ENCODE measurements around the gene SYNPO2.

The SYNPO2 gene

DNA sequence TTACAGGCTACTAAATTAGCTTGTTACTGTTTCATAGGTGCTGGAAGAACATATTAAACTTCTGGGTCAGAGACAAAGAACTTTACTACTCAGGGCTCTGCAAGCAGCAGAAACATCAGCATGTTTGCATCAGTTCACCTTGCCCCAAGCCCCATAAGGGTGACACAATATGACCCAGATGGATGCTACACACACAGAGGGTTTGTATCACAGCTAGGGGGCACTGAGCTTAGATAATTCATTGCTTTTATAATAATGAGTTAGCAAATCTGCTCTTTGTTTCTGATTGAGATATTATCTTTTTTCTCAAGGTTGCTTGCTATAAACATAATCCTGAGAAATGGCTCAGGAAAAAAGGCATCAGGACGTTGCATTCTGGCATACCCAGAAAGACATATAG is 4.8 kb upstream of the SYNPO2 start:
- no peak for DNase-seq

DNA sequence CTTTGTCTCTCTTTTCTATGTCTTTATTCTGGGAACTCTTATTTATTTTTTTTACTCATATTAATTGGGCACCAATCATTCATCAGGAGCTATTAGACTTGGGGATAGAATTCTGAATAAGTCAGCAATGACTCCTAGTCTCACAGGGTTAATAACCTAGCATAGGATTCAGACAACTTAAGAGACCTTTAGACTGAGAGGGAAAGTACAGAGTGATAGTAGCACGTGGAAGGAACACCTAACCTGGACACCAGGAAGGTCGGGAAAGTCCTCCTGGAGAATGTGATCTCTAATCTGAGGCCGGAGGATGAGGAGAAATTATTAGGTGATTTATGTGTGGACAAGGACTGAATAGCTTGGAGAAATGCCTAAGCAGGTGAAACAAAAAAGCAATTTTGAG is 3.9 kb upstream of the SYNPO2 start:
- no peak for DNase-seq

DNA sequence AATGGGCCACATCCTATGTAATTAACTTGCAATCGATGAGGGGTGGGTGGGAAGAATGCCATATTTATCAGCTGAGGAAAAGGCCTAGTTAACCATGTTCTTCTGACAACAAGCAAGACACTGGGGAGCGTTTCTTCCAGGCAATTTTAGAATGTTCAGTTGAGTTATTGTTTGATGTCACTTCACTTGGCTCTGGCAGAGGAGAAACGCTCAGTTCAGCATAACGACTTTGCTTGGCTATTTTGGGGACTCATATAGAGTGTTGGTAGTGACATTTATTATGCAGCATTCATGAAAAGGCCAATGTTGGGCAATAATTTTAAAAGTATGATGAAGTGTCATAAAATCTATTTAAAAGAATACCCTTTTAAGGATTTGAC is 648 bp downstream of the SYNPO2 start:
- DNase-seq = no peak

DNA sequence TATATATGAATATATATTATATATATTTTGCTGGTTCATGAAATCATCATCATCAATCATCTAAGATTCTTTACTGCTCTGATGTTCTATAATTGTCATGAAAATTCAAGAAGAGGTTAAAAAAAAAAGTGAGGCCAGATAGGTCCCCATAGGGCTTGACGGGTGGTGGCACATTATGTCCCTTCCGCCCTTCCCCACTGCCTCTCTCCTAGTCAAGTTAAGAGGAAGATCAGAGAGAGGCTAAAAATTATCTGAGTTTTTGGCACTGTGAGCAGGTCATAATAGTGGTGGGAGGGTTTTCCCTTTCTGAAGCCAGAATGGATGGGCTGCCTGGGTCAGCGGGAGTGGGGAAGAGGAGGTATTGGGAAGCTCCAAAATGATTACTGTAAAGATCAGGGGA is 5.4 kb downstream of the SYNPO2 start:
- DNase-seq = no peak

DNA sequence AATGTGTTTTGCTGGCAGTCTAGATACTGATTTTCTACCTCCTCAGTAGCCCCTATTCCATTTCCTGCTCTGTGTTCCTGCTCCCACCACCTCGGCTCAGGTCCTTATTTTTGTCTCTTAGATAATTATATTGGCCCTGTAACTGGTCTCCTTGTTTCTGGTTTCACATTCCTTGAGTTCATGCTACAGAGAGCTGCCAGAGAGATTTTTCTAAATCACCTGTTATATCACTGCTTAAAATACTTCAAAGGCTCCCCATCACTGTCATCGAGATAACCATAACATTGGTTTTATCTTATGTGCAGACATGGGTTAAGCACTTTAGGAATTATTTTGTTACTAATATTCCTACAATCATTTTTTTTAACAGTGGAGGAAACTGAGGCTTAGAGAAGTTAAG is 9.6 kb downstream of the SYNPO2 start:
- no peak for DNase-seq

DNA sequence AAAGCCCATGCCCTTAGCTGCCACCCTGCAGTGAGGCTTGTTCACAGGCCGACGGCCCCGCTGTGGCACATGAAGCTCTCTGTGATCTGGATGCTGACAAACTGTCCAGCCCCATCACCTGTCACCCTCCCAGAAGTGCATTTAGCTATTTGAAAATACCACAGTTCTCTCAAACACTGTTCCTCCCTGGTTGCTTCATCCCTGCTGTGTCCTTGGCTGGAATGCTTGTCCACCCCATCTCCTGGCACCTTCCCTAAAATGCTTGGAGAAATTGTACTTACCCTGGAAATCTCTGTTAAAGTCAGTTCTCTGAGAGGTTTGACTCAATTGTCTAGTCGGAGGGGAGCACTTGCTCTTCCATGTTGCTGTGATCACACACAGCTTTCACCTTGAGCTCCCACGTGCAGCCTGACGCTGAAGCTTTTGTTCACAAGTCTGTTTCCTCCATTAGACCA is 10.1 kb downstream of the SYNPO2 start:
- DNase-seq = no peak

DNA sequence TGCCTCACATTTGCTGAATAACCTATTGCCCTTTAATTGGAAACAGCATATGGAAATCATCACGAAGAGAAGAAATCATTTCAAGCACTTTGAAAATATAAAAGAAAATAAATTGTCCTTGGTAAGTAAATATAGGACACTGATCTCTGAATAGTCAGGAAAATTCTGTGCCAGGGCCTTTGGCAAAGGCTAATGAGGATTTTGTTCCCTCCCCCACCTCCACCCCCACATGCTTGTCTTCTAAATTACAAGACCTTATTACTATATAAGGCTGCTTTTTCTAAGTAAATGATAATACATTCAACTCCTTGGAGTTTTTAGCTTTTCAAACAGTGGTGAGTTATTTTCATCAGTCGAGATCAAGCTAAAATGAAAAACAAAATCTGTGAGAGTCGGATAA is 15.8 kb downstream of the SYNPO2 start:
- no peak for DNase-seq

DNA sequence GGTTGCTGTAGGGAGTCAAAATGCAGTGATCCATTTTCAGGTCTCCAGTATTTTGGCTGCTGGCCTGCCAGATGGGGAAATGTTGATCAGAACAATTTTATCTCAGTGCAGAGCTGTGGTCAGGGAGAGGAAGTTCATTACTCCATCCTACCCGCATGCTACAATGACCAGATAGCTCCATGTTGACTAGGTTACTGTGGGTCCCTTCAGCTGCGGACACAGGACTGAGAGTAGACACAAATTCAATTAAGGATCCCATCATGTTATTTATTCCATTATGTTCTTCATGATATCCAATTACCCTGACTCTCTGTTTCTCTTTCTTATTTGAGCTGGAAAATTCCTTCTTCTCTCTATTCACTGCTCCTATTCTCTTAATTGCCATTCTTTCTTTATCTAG is 16.3 kb downstream of the SYNPO2 start:
- DNase-seq = no peak

DNA sequence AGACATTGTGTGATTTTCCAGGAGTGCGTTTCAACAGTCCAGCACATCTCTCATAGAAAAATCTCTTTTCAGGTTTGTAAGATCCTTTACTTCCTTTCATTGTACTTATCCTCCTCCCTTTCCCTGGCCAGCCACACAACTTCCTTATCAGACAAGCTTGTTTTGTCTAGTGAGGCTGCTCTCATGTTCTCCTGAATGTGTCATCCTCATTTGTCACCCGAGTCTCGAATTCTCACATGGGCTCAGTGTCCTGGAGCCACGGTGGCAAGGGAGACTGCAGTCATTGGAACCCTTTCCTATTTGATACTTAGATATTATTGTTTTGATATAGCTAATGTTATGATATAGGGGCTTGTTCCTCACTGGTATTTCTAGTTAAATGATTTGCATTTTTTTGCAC is 16.9 kb downstream of the SYNPO2 start:
- DNase-seq = no peak

DNA sequence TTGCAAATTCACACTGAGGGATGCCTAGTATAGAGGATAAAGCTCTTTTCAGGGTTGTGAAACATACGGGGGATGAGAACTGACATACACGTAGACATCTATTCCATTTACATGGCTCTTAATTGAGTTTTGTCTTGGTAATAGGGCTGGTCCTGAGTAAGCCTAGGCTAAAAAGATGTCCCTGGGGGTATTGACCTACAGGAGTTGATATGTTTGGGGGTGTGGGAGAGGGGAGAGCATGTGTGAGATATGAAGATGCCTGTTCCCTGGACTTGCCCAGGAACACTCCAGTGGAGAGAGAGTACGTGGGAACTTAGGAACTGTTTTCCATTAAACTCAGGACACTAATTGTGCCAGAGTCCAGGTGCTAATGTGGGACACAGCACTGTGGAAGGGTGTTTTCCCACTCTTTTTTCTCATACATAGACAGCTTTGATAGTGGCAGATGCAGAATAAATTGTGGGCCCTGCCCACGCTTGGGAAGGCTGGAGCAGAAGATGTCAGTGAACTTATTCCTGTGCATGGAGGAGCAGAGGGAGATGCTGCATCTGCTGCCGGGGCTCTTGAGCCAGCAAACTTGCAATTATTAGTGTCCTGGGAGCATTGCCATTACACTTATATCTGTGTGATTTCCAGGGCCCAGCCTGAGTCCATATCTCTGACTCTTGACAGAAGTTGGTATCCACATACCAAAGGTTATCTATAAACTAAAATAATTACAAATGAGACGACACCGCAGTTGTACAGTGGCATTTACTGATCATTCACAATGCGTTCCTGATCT is 20.7 kb downstream of the SYNPO2 start:
- DNase-seq = no peak

DNA sequence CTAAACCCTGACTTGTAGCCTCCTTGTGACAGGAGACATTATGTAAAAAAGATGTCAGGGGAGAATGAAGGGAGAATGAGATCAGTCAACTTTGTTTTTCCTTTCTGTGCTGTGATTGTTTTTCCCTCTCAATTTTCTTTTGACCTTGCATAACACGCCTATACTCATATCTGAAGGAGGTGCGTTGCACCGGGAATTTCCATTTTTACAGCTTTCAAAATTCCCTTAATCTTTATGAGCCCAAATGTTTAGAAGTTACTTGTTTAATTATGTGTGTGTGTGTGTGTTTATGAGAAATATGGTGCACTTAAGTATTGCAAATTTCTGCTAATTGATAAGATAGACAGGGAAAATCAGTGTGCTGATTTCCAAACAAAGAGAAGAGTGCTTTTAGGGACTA is 21.6 kb downstream of the SYNPO2 start:
- DNase-seq = no peak

DNA sequence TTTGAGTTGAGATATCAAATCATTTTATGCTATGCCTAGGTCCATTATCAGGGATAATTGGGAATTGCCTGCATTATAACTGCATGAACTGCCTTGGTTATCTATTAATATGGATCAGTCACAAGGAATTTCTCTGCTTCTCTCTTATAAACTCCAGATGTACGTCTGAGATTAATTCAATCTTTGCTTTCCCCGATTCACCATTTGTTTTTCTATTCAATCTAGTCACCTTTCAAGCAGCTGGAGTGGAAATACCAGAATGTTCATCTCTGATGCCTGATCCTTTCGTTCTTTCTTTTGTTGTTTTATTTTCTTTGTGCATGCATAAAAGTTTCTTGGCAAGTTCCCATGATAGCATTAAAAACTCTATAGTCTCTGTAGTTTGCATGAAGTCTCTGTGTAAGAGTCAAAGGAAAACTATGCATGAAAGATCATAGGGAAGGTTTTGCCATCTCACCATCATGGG is 22.6 kb downstream of the SYNPO2 start:
- DNase-seq = no peak

DNA sequence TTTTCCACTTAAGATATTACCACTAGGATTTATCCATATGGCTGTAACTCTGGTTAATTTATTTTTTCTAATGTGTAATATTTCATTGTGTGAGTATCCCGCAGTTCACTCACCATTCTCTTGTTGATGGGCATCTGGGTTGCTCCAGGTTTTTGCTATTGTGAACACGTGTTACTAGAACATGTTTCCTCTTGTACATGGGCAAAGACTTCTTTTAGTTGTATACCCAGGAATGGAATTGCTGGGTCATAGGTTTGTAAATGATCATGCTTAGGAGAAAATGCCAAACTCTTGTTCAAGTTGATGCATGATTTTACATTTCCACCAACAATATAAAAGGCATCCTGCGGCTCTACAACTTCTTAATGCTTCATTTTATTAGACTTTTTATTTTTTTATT is 26.8 kb downstream of the SYNPO2 start:
- DNase-seq = no peak

DNA sequence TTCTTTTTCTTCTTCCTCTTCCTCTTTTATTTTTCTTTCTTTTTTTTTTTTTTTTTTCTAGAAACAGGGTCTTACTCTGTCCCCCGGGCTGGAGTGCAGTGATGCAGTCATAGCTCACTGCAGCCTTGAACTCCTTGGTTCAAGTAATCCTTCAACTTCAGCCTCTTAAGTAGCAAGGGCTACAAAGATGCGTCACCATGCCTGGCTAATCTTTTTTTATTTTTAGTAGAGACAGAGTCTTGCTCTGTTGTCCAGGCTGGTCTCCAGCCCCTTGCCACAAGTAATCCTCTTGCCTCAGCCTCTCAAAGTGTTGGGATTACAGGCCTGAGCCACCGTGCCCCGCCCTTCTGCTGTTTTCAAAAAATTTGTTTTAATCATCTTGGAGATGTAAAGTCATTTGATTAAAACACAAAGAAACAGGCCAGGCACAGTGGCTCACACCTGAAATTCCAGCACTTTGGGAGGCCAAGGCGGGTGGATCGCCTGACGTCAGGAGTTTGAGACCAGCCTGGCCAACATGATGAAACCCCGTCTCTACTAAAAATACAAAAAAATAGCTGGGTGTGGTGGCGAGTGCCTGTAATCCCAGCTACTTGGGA is 28.1 kb downstream of the SYNPO2 start:
- DNase-seq = no peak

DNA sequence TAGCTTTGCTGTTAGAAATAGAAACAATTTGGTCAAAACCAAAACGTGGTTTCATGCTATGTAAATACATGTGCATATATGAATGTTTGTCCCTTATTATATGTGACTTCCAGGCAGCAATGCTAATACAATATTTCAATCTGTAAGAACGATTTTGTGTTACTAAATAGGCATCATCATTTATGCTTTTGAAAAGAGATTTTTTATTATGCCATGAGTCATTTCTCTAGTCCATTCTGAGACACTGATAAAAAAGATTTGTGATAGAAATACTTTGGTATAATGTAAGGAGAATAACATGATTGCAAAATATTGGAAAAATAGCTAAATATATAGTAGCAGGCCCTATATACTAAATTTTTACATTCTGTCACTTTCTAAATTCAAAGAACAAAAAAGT is 28.9 kb downstream of the SYNPO2 start:
- DNase-seq = no peak

DNA sequence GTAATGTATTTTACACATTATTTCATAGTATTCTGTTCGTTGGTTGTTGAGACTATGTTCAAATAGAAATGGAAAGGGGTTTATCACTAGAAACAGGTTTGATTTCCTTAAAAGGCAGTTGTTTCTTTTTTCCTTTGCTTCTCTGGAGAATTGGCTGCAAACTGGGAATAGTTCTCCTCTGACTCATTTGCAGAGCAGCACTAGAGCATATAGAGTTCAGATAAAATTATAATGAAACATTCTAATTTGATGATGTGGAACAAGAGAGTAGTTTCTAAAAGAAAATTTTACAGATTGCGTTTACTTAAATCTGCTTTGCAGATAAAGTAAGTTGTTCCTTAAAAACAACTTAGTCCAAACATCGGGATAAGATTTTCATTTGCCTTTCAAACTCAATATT is 29.7 kb downstream of the SYNPO2 start:
- no peak for DNase-seq

DNA sequence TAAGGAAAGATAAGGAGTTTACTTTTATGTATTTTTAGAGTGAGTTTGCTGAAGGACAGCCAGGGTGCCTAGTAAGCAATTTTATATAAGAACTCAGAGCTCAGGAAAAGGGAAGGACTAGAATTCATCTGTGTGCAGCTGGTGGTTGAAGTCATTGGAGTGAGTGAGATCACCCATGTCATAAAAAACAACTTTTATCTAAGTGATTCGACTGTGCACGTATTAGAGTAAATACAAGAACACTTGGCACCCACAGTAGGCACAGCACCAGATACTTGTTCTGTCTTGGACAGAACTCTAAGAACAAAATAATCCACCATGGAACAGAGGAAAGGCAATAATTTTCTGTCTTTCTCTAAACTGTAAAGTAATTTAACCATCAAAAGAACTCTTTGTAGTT is 31.6 kb downstream of the SYNPO2 start:
- no peak for DNase-seq

DNA sequence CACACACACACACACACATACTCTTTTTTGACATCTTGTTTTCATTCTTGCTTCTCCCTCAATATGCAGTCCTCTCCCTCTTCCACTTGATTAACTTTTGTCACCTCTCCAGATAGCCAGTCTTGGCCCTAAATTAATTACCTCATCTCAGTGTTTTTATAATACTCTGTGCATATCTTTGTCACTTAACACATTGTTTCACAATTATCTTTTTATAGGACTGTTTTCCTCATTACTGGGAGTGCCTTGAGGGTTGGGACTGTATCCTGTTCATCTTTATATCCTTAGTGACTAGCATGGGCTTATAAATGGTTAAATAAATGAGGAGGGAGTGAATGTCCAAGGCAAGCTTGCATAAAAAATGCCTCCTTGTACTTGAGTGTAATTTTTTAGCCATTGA is 33.1 kb downstream of the SYNPO2 start:
- no peak for DNase-seq

DNA sequence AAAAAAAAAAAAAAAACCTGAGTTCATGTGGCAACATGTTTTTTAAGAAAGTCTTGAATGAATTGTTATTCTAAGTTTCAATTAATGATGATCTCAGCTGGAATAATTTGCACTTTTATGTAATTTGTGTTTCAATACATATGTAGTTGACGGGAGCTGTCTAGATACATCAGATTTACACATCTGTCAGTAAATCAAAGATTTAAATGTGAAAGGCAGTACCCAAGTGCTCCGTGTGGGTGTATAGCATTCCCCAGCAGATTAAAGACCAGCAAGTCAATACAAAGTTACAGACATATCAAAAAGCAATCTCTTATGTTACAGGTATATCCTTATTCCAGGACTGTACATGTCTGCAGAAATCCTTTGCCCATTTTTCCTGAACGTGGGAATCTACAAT is 35.2 kb downstream of the SYNPO2 start:
- no peak for DNase-seq

DNA sequence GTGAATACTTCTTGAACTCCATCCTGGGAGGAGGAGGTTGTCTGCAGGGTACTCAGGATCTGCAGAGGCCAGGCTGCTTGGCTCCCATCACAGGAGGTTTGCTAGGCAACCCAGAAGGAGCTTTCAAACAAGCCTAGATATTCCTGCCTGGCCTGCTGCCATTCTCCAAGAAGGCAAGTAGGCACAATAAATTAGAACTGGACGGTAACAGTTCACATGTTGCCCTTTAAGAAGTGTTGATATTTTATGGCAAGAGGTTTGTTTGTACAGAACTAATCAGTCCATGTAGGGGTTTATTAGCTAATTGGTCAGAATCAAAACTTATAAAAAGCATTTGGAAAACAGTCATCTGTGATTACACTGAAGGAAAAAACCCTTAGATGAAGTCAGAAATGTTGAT is 39.3 kb downstream of the SYNPO2 start:
- no peak for DNase-seq

DNA sequence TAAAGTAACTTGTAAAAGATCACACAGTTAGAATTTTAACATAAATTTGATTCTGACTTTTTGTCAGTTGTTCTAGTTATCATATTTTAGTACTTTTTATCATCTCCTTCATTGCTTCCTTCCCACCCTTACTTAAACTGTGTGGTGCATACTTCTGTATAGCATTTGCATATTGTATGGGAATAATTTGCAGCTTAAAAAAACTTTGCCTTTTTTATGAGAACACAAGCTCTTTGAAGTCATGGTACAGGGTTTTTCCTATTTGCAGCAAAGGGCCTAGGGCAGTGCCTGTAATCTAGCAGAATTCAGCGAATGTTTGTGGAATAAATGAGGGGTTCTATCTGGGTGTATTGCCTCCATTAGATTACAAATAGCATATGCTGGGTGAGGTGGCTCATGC is 41.6 kb downstream of the SYNPO2 start:
- no peak for DNase-seq

DNA sequence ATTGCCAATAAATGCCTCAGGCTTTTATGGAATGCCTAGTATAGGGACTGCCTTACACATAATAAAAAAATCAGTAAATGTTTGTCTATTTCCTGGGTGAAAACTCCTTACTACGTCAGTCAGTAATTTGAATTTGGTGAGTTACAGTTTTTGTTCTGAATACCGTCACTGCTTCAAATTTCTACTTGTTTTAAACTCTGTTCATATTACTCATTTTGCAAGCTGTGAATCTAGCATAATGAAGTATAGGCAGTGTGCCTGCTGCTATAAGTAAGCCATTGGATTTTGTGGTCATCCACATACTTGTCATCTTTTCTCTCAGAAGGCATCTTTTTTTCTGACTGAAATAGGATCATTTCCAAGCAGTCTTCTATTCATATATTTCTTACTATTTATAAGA is 43.1 kb downstream of the SYNPO2 start:
- DNase-seq = no peak

DNA sequence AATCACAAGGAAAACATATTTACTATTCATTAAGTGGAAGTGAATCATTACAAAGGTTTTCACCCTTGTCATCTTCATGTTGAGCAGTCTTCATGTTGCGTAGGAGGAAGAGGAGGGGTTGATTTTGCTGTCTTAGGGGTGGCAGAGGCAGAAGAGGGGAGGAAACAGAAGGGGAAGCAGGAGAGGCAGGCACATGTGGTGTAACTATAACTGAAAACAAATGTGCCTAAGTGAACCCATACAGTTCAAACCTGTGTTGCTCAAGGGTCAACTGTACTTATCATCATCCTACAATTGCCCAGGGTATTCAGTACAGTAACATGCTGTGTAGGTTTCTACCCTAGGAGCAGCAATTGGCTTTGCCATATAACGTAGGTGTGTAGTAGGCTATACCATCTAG is 47.2 kb downstream of the SYNPO2 start:
- DNase-seq = no peak

DNA sequence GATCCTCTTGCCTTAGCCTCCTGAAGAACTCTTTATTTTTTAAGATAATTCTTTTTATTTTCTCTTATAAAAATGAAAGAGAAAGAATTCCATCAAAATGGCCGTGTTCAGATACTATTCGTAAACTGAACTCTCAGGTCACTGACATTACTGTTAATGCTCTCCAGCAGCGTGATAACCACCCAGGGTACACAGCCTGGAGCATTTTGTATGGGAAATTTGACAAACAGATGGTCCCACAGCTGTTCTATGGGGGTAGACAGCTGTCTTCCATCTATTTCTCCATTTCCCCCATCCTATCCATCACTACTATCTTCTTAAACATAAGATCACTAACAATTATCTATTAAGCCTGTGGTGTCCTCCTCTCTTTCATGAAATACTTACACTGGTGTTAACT is 47.8 kb downstream of the SYNPO2 start:
- no peak for DNase-seq

DNA sequence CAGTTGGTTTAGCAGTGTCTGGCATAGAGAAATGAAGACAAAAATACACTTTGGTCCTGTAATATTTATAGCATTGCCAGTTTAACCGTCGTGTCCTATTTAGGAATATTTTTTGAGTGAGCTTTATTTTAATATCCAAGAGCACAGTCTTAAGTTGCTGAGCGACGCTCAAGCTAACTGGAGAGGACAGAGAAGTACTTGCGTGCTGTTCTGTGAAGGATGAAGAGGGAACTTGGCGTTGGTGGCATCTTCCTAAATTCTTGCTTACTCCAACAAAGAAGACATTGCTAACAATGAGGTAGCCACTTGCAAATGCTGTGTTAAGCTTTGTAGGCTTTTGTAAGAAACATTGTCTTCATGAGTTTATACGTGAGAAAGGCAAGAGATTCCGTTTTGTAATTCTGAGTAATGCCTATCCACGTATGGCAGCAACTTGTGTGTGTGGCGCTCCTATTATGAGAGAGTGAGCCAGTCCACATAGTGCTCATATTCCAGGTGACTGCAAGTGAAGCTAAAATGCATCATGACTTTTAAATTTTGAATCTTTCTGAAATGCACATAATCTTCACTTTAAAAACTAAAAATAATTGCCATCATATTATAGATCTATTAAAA is 50.6 kb downstream of the SYNPO2 start:
- DNase-seq = no peak
